Measurements from ENCODE around the gene AOC1.
"Not testable (repeated sequence)": the region's sequence is repeated elsewhere in the genome, so short reads cannot be mapped to it uniquely, and the experiment has no call there.

AOC1 gene, protein sequence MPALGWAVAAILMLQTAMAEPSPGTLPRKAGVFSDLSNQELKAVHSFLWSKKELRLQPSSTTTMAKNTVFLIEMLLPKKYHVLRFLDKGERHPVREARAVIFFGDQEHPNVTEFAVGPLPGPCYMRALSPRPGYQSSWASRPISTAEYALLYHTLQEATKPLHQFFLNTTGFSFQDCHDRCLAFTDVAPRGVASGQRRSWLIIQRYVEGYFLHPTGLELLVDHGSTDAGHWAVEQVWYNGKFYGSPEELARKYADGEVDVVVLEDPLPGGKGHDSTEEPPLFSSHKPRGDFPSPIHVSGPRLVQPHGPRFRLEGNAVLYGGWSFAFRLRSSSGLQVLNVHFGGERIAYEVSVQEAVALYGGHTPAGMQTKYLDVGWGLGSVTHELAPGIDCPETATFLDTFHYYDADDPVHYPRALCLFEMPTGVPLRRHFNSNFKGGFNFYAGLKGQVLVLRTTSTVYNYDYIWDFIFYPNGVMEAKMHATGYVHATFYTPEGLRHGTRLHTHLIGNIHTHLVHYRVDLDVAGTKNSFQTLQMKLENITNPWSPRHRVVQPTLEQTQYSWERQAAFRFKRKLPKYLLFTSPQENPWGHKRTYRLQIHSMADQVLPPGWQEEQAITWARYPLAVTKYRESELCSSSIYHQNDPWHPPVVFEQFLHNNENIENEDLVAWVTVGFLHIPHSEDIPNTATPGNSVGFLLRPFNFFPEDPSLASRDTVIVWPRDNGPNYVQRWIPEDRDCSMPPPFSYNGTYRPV

DNA sequence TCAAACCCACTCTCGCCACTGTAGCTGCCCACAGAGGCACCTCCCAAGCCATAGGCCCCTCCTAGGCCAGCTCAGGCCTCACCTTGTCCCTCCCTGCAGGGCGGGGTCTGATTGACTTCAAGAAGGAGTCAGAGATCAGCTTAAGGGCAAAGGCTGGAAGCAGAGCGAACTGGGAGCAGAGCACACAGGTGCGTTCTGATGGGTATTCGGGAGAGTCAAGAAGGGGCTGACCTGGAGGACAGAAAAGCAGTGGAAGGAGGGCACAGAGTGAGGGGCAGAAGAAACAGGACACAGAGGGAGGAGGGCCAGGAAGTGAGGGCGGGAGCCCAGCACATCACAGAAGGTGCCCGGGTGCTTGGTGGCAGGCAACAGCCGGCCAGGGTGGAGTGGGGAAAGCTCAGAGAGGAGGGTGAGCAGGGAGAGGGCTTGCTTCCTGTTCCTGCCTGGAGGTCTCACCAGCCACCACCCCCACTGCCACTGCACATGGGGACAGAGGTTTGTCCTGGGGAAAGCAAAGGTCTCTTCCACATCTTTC lies at the start of gene AOC1:
Gene AOC1 (plus strand): TSS at position 147 of the 535 bp plus-strand sequence. CDS start 3,954 bp downstream, outside the sequence.
- DNase-seq = no peak

DNA sequence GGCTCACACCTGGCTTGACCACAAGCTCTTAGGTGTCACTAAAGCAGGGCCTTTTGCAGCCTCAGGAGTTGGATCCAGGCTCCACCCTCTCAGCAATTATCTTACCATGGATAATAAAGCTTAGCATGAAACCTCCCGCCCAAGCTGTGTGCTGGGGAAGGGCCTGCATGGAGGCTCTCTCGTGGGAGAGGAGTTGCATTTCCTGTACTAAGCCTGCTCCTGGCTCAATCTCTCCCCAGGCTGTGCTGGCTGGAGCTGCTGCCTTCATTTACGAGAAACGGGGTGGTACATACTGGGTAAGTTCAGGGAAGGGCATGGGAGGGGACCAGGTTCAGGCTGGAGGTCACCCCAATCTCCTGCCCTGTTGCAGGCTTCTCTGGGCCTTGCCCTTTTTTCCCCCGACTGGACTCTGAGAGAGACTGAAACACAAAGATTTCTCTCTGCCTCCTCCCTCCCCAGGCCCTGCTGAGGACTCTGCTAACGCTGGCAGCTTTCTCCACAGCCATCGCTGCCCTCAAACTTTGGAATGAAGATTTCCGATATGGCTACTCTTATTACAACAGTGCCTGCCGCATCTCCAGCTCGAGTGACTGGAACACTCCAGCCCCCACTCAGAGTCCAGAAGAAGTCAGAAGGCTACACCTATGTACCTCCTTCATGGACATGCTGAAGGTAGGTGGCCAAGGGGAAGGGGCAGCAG lies 49.0 kb upstream of the AOC1 start:
- no peak for DNase-seq

DNA sequence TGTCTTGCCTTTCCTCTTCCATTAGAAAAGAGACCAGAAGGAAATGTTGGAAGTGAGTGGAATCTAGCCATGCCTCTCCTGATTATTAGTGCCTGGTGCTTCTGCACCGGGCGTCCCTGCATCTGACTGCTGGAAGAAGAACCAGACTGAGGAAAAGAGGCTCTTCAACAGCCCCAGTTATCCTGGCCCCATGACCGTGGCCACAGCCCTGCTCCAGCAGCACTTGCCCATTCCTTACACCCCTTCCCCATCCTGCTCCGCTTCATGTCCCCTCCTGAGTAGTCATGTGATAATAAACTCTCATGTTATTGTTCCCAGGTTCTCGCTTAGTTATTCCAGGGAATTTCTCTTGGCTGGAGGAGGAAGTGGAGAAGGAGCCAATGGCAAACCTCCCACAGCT lies 47.5 kb upstream of the AOC1 start:
- DNase-seq = no peak

DNA sequence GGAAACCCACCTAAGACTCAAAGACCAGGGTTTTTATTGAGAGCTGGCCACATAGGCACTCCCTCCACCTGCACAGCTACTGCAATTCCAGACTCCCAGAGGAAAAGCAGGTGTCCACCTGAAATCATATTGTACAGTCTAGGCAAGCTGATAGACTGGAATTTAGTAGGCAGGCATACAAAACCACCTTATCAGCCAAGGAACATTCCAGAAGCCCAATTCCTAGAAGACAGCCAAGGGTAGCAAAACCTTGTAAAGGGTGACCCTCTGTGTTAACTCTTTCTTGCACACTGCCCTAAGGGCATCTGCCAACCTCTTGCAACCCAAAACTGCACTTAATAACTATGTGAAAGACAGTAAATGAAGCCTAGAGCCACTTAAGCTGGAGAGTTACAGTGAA lies 46.5 kb upstream of the AOC1 start:
- DNase-seq = no peak

DNA sequence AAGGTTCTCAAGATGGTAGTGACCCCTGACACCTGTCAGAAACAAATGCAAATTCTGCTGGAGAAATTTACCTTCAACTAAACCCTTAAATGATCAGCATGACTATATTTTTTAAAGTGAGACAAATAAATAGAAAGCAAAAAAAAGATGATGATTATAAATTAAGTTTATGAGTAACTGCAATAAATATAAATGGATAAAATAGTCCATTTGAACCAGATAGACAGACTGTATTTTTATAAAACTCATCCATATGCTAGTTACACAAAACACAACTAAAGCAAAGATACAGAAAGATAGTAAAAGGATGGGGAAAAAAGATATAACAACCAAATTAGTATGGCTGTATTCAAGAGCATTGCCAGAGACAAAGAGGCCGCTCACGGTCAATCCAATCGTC lies 45.9 kb upstream of the AOC1 start:
- DNase-seq = no peak

DNA sequence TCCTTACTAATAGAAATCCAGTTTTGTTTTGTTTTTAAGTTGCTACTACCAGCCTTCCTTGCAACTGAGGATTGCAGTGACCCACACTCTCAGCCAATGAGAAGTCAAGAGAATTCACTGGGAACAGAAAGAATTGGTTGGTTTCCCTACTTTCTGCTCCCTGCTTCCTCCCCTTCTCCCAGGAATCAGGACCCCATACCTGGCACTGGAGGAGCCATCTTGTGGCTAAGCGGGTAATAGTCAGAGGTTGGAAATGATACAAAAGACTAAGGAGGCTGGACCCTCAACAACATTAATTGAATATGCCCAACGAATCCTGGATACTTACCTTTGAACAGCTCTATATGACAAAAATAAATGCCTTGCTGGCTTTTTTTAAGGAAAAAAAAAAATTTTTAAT lies 45.5 kb upstream of the AOC1 start:
- no peak for DNase-seq

DNA sequence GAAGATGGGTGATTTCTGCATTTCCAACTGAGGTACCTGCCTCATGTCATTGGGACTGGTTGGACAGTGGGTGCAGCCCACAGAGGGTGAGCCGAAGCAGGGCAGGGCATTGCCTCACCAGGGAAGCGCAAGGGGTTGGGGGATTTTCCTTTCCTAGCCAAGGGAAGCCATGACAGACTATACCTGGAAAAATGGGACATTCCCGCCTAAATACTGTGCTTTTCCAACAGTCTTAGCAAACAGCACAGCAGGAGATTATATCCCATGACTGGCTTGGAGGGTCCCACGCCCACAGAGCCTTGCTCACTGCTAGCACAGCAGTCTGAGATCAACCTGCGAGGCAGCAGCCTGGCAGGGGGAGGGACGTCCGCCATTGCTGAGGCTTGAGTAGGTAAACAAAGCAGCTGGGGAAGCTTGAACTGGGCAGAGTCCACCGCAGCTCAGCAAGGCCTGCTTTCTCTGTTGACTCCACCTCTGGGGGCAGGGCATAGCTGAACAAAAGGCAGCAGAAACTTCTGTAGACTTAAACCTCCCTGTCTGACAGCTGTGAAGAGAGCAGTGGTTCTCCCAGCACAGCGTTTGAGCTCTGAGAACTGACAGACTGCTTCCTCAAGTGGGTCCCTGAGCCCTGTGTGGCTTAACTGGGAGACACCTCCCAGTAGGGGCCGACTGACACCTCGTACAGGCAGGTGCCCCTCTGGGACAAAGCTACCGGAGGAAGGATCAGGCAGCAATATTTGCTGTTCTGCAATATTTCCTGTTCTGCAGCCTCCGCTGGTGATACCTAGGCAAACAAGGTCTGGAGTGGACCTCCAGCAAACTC lies 44.5 kb upstream of the AOC1 start:
- not testable (repeated sequence) for DNase-seq

DNA sequence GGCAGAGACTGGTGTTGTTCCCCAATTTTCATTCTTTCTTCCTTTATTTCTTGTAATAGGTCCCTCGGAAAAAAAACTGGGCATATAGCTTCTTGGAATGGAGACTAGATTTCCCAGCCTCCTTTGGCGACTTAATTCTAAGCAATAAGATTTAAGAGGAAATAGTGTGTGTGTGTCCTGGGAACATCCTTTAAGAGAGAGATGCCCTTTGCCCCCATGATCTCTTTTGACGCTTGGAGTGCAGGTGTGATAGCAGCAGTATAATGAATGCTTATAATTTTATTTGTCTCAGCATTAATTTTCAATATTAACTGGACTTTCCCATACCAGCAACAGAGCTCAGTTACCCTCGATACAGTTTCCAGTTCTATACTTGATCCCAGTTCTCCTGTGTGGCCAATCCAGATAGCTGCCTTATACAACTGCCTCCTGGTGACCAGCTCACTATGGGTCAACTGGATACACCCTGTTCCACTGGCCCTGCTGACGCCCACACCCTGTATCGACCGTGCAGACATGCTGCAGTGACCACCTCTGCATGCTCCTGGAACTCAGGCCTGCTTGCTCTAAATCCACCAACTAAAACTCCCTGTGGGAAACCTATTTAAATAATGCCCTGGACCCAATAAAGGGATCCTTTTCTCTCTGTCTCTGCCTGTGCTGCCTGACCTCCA lies 37.9 kb upstream of the AOC1 start:
- no peak for DNase-seq

DNA sequence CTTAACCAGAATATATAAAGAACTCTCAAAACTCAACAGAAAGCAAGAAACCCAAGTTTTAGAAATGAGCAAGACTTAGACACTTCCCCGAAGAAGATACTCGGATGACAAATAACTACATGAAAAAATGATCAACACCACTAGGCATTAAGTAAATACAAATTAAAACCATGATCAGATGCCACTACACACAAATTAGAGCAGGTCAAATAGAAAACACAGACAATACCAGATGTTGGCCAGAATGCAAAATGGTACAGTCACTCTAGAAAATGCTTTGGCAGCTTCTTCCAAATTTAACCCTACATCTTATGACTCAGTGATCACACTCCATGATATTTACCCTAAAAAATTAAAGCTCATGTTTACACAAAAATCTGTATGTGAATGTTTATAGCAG lies 33.3 kb upstream of the AOC1 start:
- no peak for DNase-seq

DNA sequence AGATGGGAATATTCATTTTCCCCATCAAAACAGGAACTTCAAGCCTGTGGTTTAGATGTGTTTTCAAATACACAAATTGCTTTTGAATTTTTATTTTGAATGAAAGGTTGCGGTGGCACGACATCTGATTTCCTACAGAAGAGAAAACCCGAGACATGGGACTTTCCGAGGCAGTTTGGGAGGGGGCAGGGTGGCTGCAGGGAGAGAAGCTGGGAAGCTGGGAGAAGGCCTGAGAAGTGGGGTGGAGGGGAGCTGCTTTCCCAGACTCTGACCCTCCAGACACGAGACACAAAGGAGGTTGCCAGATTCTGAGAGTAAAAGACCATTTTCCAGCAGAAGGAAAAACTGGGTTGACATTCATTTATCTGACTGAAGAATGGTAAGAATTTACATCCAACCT lies 32.2 kb upstream of the AOC1 start:
- no peak for DNase-seq

DNA sequence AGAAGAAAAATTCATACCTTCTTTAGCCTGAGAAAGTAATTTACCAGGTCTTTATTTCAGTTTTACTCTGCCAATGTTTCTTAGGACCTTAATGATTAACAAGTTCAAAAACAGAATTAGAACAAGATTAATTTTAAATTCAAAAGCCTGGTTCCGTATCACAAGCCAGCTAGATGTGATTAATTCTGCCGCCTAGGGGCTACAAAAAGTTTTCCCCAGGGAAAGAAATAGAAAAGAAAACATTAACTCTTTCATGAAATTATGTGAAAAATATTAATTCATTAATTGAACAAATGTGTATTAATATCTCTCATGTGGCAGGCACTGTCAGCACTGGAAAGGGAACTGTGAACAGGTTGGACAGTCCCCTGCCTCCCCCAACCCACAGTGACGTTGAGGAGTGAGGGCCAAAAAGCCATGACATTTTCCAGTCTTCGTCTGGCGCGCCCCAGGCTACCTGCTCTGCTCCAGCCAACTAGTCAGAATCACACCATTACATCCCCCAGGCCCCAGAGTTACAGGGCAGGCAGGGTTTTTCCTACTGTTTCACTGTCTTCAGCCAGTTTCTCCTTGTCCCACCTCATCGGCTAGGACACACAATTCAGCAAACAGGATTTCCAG lies 31.6 kb upstream of the AOC1 start:
- DNase-seq = no peak

DNA sequence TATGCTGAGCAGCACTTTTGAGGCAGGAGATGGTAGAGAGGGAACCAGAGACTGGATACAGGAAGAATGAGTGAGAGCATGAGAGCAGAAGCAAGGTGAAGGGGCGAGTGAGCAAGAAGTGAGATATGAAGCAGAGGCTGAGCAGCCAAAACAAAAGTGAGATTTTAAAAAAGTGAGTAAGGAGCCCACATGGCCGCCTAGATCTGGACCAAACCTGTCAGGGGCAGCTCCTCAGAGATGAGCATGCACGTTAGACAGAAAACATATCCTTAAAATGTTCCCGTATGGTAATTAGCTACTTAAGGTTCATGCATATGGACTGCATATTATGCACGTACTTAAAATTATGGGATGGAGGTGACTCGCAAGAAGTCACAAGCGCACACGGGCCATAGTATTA lies 29.3 kb upstream of the AOC1 start:
- DNase-seq = no peak

DNA sequence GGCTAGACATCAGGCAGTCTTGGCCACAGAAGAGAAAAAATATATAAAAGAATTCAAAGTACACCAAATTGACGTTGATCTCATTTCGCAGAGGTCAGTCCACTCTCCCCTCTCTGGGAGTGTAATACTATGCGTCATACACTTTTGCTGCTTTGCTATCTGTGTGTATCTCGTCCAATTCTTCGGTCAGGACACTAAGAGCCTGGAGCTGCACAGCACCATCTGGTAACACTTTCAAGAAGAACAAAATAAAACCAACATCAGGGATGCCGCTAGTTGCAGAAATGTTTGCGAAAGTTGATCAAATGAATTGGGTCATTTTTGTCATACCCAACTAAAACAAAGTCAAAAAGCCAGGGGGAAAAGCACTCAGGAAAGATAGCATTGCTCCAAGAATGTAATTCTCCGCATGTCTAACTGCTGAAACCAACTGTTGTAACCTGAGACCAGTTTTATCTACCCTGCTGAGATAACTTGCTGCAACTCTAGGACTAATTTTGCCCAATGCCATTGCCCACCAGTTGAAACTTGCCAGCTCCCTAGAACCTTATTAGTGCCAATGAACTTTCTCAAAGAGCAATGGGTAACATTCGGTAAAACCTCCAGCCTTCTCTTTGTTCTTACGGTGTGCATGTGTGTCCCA lies 28.7 kb upstream of the AOC1 start:
- no peak for DNase-seq

DNA sequence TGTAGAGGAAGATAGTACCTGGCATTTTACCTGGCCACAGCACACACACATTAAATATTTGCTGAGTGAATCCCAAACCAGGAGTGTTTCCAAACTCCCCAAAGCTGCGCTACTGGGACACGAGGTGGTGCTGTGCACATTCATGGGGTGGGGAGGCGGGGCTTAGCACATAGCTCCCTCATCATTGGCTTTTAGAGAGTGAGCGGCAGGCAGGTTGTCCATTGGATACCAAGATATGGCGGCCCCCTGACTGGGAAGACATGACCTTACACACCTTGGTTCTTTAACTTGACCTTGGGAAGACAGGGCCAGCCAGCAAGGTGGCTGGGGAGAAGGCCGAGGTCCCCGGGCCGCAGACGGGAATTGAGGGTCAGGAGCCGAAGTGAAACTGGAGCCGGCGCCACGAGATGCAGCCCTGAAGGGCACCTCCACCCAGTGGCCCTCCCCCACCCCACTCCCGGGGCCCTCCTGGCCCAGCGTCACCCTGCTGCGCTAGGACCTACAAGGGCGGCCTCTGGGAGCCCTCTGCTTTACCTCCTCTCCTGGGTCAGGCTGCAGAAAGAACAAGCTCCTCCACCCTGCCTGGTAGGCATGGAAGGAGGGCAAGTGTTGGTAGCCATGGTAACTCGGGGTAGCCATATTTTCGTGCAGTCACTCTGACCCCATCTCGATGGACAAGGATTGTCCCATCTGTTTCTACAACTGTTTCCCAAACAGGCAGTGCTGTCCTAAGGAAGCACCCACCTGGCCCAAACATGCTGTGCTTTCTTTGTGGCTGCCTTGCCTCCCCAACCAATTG lies 27.7 kb upstream of the AOC1 start:
- DNase-seq = no peak

DNA sequence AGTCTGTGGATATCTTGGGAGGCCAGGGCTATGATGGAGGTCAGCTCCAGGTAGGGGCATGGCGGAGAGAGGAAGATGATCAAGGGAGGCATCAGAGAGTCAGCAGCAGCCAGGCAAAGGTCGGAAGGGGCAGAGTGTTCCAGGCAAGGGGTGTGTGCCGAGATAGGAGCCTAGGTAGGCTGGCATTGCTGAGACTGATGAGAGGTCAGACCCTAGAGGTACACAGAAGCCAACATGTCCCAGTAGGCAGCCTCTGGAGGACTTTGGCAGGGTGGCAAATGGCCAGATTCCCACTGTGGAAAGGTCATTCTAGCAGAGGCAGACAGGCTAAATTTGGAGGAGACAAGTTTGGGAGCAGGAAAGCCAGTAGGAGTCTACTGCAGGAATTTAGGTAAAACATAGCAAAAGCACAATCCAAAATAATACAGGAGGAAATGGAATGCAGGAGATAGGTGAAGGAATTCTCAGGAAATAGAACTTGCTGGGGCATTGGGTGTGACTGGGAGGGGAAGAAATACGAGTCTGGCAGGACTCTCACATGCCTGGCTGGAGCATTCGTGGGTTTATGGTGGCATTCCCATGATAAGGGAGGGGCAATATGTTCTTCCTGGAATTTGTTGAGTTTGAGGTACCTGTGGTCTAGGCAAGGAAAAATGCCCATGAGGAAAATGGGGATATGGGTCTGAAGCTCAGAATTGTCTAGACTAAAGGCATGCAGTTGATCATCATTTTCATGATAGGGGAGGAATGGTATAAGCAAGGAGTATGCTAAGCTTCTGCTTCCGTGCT lies 26.1 kb upstream of the AOC1 start:
- no peak for DNase-seq

DNA sequence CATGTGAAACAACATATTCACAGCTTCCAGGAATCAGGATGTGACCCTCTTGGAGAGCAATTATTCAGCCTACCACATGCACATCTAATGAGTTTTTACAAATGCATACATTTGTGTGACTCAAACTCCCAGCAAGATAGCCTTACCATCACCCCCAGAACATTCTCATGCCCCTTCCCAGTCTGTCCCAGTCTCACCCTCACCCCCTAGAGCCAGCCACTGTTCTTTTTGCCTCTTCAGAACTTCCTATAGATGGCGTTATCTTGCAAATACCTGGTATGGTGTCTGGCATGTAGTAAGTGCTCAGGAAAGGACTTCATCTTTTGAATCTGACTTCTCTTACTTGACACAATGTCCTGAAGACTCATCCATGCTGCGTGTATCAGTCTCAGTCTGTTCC lies 23.9 kb upstream of the AOC1 start:
- no peak for DNase-seq

DNA sequence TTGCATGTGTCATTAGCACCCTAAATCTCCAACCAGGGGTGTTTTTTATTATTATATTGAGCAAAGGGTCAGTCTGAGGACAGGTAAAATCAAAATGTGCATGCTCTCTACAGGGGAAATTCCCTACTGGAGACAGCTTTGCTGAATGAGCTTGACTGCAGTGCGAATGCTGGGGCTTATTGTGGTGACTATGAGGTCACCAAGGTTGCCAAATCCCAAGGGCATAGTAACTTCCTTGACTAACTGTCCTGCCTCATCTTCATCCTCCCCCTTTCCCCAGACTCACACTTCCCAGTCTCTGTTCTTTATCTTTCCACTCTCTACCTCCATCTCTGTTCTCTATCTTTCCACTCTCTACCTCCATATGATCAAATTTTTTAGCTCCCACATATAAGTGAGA lies 22.9 kb upstream of the AOC1 start:
- DNase-seq = no peak

DNA sequence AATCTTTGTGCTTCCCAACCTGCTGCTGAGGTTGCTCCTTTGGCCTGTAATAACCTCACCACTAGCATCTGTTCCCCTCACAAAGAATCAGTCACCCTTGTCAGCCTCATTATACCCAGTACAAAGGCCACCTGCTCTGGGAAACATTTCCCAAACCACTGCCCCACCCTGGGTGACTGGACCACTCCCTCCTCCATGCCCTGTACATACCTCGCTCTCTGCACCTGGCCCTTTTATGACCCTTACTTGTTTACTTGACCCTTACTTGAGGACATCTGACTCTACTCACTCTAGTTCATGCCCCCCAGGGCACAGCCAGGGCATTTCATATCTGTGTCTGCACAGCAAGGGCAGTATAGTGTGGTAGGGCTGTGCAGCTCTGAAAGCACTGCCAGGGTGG lies 21.4 kb upstream of the AOC1 start:
- DNase-seq = no peak

DNA sequence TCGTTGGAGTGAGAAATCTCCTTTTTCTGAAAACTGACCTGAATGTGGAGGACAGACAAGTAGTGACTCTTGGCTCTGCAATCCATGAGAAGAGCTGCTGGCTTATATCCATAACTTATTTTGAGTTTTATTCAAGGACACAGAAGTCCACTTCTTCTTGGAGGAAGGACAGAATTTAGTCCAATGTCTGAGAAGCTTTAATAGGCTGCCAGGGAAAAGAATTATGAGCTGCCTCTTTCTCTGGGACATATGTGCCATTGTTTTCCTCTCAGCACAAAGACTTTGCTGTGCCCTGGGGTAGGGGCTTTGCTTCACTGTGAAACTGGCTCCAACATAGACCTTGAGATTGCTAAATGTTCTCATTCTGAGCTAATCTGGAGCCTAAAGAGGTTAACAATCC lies 20.5 kb upstream of the AOC1 start:
- DNase-seq = no peak

Data from NCI-H1105 (cell line).